LNCAP (cell line): Measurements from ENCODE around the gene PPRC1.

ENCODE experiments used
- CTCF ChIP-seq: fragments of 450-650 bp; IDR thresholded peaks from 2 replicates; pipeline ENCODE4 v1.5.1; 2017; ENCODE audit warnings: mild to moderate bottlenecking

The PPRC1 gene

GRCh38 chr10:102146971-102147428, 14.2 kb downstream of the PPRC1 start:
- no peak for TF ChIP-seq CTCF

- no peak for TF ChIP-seq CTCF
Measured at GRCh38 chr10:102147561-102147960, 14.7 kb downstream of the PPRC1 start.

- TF ChIP-seq CTCF = no peak
Measured at GRCh38 chr10:102148275-102148674, 15.4 kb downstream of the PPRC1 start.

GRCh38 chr10:102150970-102151773, 18.3 kb downstream of the PPRC1 start:
- TF ChIP-seq CTCF = no peak

GRCh38 chr10:102151774-102152544, 19.1 kb downstream of the PPRC1 start, which contains the start of gene NOLC1:
NOLC1 (plus strand) TSS chr10:102152389; CDS start chr10:102152411, 22 bp downstream.
- TF ChIP-seq CTCF = no peak

- no peak for TF ChIP-seq CTCF
Measured at GRCh38 chr10:102152545-102152890, 19.7 kb downstream of the PPRC1 start.

- no peak for TF ChIP-seq CTCF
Measured at GRCh38 chr10:102153093-102153620, 20.3 kb downstream of the PPRC1 start.
